ENCODE results near the gene DIP2C.

Gene DIP2C

DNA sequence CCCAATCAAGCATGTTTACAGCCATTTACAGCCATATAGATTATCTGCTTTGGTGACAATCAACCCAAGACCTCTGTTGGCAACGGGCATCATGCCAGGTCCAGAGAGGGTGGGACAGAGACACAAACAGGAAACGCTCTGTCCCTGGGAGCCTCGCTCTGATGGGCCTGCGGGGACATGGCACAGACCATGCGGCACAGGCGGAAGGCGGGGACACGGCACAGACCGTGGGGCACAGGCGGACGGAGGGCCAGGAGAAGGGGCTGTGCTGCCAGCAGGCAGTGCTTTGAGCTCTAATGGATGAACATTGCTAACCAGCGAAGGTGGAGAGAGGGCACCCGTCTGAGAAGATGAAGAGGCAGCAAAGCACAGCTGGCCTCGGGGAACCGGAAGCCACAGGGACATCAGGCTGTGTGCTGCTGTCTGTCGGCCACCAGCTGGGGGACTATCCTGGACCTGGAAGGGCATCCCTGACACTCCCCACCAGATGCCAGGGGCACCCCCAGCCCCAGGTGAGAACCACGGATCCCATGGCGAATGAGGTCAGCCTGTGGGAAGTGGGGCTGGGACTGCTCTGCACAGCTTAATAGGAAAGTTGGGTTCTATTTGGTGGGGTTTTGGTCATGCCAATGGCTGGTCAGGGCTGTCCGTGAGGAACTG lies 61.0 kb downstream of the DIP2C start:
- TF ChIP-seq, protein P1, sequence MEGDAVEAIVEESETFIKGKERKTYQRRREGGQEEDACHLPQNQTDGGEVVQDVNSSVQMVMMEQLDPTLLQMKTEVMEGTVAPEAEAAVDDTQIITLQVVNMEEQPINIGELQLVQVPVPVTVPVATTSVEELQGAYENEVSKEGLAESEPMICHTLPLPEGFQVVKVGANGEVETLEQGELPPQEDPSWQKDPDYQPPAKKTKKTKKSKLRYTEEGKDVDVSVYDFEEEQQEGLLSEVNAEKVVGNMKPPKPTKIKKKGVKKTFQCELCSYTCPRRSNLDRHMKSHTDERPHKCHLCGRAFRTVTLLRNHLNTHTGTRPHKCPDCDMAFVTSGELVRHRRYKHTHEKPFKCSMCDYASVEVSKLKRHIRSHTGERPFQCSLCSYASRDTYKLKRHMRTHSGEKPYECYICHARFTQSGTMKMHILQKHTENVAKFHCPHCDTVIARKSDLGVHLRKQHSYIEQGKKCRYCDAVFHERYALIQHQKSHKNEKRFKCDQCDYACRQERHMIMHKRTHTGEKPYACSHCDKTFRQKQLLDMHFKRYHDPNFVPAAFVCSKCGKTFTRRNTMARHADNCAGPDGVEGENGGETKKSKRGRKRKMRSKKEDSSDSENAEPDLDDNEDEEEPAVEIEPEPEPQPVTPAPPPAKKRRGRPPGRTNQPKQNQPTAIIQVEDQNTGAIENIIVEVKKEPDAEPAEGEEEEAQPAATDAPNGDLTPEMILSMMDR (conservative IDR thresholded peaks at IDR 0.05; ENCODE audit: low read depth): no peak
- POLR2A ChIA-PET (ENCODE audit: low non-redundant PET): no interaction called here
- CTCF ChIA-PET: interaction anchor here (0.6 kb wide), 1 partner anchor 550 kb away, joined by 5 read pairs; no protein-coding TSS in a partner anchor
- DNase-seq (ENCODE audit: low spot score): no peak
- no peak overlapping the region for H3K27ac ChIP-seq

DNA sequence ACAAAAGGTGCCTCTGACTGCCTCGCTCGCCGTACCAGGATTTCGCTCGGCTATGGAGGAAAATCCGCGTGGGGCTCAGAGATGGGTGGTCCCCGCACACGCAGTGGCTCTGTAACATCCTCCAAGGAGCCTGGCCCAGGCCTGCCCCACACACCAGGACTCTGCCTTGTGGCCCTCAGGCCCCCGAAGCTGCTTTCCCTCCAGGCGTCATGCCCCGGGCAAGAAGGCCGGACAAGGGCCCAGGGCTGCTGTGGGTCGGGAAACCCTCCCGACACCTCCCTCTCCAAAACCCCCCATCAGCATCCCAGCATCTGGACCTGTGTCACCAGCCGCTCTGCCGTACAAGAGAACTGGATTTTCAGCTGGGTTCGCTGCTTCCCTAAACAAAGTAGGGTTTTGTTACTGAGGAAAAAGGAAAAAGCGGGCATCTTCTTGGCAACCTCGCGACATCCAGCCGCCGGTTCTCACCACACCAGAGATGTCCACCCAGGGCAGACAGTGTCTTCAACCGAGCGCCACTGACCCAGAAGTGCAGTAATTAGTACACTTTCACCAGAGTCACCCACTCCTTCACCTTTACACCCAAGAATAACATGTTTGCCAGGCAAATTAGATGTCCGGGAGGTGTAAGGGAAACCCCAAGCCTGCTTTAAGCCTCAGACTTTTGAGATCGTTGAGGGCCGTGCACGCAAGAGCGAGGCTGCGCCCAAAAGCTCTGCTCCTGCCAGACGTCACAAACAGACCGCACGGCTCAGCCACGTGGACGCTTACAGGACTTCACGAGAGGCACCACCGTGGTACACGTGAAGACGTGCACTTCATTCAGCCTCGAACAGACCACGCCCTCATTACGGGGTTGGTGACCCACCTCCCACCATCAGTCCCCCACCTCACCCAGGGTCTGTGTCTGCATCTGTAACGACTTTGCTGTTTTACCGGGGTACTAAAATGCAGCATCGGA lies 62.2 kb downstream of the DIP2C start:
- H3K27ac ChIP-seq: no peak overlapping the region
- ChIA-PET CTCF (no interaction called here), POLR2A (ENCODE audit: low non-redundant PET) (no interaction called here)
- no peak for DNase-seq (ENCODE audit: low spot score)
- TF ChIP-seq, protein P1 (conservative IDR thresholded peaks at IDR 0.05; ENCODE audit: low read depth): no peak

DNA sequence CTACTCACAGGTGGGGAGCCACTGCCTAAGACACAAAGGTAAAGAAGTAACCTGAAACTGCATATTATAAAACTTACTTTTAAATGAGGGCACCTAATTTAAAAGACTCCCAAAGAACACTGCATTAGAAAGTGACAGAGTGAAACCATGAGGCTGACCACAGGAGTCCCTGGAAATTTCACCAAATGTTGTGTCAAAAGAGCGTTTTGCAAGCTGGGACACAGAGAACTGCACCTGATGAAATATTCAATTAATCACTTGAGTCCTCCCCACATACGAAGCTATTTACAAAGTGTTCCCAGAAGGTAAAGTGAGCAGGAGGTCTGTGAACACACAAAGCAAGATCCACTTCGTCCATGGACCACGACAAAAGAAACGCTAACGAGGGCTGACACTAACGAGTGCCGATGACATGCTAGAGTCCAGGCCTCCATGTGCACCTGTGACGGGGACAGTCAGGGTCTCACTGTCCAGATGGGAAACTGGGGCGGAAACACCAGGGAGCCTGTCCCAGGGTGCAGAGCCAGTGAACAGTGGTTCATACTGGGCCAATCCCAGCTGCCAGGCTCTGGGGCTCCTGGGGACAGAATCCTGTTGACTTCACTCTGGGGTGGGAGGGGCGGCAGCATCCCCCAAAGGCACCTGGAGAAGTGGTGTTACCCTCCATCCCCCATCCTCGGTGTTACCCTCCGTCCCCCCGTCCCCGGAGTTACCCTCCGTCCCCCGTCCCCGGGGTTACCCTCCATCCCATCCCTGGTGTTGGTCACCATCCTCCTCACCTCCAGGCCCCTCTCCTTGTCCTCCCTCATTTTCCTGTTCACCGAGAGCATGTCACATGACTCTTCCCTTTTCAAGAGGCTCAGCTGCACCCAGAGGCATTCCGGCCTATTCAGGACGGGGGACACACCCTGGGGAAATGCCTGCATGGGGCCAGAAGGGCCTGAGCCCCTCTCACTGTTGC lies 63.4 kb downstream of the DIP2C start:
- ChIA-PET POLR2A (ENCODE audit: low non-redundant PET) (no interaction called here), CTCF (interaction anchor here (1.0 kb wide), 1 partner anchor 62 kb away, joined by 4 read pairs; no protein-coding TSS in a partner anchor)
- TF ChIP-seq, protein P1 (conservative IDR thresholded peaks at IDR 0.05; ENCODE audit: low read depth): no peak
- no peak for DNase-seq (ENCODE audit: low spot score)
- H3K27ac ChIP-seq: no peak overlapping the region

DNA sequence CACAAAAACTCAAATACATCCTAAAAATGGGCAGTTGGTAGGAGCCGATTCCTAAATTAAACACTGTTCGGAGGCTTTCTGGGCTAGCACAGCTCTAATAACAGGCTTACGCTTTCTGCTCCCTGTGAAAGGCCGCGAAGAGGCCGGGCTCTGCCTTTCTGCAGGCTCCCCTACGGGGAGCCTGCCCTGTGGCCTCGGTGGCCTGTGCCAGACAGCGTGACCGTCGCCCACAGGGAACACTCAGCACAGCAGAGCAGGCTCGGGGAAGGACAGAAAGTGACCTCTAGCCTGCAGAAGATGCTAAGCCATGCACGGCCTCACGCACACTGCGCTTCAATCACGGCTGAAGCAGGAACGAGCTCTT lies 64.2 kb downstream of the DIP2C start:
- CTCF ChIA-PET: interaction anchor here (1.0 kb wide), 1 partner anchor 61 kb away, joined by 4 read pairs; no protein-coding TSS in a partner anchor
- POLR2A ChIA-PET (ENCODE audit: low non-redundant PET): no interaction called here
- H3K27ac ChIP-seq: no peak overlapping the region
- DNase-seq (ENCODE audit: low spot score): no peak
- TF ChIP-seq, protein P1 (conservative IDR thresholded peaks at IDR 0.05; ENCODE audit: low read depth): no peak

DNA sequence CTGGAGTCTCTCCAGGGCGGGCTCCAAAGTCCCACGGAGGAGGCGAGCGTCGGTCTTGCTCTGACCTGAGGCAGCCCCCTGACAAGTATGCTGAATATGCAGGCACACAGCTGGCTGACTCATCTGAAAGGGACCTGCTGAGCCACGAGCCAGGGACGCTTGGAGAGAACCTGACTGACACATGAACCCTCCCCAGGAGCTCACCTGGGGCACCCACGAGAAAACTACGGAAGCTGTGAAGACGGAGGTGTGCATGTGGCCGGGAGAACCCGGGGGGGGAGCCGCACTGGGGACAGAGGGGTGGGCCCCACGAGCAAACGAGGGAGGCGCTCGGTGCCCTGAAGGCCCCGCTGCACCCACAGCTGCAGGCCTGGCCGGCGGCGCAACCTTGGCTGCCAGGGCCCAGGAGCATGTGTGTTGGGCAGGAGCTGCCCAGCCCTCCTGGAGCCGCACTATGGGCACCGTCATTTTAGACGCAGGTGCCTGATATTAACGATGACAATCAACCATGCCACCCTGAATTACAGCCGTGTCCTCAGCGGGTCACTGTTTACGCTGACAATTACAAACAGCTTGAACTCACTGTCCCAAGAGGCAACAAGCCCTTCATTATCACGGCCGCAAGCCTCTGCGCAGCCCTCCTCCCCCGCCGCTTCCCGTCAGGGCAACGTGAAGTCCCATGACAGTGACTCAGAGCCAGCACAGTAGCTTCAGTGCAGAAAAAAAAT lies 64.7 kb downstream of the DIP2C start:
- POLR2A ChIA-PET (ENCODE audit: low non-redundant PET): no interaction called here
- CTCF ChIA-PET: interaction anchor here (1.0 kb wide), 1 partner anchor 61 kb away, joined by 4 read pairs; no protein-coding TSS in a partner anchor
- DNase-seq (ENCODE audit: low spot score): peak; percentile 38
- TF ChIP-seq, protein P1 (conservative IDR thresholded peaks at IDR 0.05; ENCODE audit: low read depth): no peak
- H3K27ac ChIP-seq: no peak overlapping the region
